ENCODE data around the gene DPH2. TPM values are rescaled to one million over a fixed set of nuclear protein-coding genes. Genes with fewer than 3 reads are reported as not detected.

The DPH2 gene
- total RNA-seq, 1 experiment from 2014 or later = 120 TPM

DNA sequence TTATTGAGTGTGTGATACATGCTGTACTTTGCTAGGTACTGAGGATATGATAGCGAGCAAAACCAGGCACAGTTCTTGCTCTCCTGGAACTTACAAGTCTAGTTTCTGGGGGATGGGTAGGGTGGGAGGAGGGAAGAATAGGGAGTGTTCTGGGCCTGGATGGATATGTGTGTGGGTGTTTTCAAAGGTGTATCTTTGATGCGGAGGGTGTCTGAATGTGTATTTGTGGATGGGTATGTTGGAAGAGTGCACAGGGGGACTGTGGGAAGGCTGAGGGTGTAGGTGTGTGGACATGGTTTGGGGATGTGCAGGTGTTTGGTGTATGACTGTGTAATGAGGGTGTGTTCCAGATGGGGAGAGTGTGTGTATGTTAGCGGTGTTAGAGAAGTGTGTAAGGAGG, 4.5 kb upstream of the DPH2 start:
- no peak for DNase-seq (ENCODE audit: low spot score)

DNA sequence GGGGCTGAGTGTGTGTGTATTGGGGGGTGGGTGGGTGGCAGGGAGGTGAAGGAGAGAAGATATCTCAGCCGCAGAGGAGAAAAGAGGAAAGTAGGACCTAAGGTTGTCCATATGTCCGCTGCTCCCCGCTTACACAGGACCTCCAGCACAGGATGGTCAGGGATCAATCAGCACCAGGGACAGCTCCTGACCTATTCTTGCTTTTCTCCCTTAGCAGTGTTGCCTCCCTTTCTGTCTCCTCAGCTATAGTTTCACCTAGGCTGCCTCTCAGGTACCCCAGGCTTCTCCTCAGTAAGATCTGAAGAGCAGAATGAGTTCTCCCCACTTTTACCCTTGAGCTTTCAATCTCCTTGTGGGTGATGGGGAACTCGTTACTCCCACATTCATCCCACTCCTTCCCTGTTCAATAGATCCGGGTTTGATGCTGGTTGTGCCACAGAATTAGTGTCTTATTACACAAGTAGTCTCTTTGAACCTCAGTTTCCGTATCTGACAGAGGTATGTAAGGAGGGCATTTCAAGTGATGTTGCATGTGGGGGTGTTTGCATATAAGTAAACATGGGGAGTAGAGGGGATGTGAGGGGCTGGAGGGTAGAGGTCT, 1.4 kb upstream of the DPH2 start:
- DNase-seq (ENCODE audit: low spot score) = peak; percentile 55

DNA sequence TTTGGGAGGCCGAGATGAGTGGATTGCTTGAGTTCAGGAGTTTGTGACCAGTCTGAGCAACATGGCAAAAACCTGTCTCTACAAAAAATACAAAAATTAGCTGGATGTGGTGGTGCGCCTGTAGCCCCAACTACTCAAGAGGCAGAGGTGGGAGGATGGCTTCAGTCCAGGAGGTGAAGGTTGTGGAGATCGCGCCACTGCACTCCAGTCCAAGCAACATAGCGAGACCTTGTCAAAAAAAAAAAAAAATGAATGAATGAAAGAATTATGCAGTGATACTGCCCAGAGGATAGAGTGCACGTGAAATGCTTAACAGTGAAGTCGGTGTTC, 429 bp upstream of the DPH2 start:
- DNase-seq (ENCODE audit: low spot score) = no peak

DNA sequence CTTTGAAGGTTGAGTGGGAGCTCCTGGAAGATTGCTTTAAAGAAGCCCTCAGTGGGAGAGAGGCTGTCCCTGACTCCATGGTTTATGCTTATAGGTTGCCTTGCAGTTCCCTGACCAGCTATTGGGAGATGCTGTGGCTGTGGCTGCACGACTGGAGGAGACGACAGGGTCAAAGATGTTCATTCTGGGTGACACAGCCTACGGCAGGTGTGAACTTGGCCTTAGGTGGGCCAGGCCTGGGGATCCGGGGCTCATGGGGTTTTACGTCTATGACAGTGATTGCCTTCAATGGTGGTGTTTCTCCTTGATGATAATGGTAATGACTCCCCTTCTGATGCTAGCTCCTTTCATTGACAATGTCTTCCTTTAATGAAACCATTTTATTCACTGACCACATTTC, 692 bp downstream of the DPH2 start:
- DNase-seq (ENCODE audit: low spot score) = peak; percentile 5

DNA sequence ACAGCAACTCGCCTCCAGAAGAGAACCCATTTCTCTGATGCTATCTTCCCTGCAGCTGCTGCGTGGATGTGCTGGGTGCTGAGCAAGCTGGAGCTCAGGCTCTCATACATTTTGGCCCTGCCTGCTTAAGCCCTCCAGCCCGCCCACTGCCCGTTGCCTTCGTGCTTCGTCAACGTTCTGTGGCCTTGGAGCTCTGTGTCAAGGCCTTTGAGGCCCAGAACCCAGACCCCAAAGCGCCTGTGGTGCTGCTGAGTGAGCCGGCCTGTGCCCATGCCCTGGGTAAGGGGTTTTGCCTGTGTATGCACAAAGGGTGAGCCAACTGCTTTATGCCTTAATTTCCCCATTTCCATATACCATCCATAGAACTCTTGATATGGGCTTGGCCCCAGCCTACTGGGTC, 1.1 kb downstream of the DPH2 start:
- no peak for DNase-seq (ENCODE audit: low spot score)

DNA sequence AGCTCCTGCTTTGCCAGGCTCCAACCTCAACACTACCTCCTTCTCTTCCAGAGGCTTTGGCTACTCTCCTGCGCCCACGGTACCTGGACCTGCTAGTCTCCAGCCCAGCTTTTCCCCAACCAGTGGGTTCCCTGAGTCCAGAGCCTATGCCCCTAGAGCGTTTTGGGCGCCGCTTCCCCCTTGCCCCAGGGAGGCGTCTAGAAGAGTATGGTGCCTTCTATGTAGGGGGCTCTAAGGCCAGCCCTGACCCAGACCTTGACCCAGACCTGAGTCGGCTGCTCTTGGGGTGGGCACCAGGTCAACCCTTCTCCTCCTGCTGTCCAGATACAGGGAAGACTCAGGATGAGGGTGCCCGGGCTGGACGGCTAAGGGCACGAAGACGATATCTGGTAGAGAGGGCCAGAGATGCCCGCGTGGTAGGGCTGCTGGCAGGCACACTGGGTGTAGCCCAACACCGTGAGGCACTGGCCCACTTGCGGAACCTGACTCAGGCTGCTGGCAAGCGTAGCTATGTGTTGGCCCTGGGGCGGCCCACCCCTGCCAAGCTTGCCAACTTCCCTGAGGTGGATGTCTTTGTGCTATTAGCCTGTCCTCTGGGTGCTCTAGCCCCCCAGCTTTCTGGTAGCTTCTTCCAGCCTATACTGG, 1.6 kb downstream of the DPH2 start:
- no peak for DNase-seq (ENCODE audit: low spot score)

DNA sequence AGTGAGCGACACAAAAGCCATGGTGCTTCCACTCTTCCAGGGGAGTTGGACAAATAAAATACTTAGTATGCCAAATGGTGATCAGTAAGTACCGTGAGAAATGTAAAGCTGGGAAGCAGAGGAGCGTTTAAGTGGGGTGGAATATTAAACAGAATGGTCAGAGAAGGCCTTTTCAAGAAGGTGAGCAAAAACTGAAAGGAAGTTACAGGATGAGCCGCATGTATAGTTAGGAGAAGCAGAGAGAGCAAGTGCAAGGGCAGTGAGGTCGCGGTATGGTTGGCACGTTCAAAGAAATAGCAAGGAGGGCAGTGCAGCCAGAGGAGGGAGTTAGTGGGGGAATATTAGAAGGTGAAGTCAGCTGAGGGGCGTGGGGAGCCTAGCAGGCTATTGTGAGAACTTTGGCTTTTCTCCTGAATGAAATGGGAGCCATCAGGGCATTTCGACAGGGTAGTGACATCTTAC, 4.2 kb downstream of the DPH2 start:
- DNase-seq (ENCODE audit: low spot score) = peak; percentile 4

DNA sequence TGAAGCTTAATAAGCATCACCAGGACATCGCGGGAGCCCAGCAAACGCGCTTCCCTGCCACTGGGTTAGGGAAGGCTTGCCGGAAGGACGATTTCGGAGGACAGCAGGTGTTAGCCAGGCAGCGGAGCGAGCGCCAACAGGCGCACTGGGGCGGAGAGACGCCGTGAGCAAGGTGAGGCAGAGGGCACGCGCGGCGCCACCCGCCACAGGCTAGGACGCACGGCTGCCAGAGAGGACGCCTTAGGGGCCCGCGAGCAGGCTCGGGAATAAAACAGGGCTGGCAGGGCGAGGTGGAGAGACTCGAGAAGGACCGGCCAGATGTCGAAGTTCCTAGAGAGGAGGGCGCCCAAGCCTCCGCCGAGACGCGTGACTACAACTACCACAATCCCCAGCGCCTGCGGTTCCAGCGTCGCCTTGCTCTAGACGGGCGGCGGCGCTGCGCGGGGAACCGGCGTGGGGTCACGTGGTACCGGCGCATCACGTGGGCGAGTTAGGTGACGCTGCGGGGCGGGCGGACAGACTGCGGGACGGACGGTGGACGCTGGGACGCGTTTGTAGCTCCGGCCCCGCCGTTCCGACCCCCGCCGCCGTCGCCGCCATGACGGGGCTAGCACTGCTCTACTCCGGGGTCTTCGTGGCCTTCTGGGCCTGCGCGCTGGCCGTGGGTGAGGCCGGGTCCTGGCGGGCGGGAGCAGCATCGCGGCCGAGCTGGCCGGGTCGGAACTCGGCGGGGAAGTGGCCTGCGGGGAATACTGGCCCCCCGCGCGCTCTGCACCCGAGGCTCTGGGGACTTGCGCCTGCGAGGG, 4.8 kb downstream of the DPH2 start, which contains the start of gene ATP6V0B:
ATP6V0B (plus strand) TSS at position 518 of the 806 bp plus-strand sequence; CDS start at position 599, 81 bp downstream.
- DNase-seq (ENCODE audit: low spot score) = peak; percentile 97

DNA sequence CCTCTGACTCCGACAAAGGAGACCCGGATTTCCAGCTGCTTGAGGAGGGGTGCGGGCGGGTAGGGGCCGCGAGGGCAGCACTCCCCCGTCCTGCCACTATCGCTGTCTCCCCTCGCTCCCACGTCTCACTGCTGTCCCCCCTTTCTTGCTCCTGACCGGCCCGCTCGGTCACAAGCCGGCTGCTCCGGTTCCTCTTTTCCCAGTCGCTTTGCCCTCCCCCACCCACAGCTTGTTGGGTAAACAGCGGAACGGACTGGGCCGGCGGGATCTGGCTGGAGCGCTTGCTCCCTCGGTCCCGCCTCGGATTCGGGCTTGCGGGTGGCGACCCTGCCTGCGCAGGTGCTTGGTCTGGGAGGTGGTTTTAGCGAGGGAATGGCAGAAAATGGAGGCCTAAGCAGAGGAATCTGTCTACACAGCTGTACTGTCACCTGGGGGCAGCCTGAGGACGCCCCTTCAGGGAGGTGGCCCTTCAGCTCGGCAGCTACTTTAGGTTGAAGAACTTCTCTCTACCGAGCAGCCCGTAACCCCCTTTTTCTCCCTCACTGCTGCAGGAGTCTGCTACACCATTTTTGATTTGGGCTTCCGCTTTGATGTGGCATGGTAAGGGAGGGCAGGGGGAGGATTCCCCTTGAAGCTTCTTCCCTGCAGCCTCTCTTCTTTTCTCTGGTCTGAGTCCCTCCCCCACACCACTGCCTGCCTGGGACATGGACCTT, 5.6 kb downstream of the DPH2 start:
- peak; percentile 50 for DNase-seq (ENCODE audit: low spot score)

DNA sequence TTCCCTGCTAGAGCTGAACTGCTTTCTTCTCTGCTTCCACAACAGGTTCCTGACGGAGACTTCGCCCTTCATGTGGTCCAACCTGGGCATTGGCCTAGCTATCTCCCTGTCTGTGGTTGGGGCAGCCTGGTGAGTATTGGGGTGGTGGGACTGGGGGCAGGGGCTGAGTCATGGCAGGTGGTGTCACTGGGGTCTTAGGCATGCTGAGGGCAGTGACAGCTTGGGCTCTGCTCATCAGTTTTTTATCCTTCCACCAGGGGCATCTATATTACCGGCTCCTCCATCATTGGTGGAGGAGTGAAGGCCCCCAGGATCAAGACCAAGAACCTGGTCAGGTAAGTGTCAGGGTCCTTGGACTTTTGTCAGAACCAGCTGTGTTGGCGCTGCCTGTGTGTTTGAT, 6.2 kb downstream of the DPH2 start:
- no peak for DNase-seq (ENCODE audit: low spot score)

DNA sequence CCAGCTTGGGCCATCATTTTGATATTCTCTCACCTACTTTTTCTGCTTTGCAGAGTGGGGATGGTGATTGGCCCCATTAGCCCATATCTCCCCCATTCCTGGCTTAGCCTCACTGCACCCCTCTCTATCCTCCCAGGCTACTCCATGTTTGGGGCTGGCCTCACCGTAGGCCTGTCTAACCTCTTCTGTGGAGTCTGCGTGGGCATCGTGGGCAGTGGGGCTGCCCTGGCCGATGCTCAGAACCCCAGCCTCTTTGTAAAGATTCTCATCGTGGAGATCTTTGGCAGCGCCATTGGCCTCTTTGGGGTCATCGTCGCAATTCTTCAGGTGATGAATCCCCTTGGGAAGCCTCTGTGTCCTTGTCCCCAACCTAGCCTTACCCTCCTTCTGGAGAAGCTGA, 7.1 kb downstream of the DPH2 start:
- DNase-seq (ENCODE audit: low spot score) = no peak

DNA sequence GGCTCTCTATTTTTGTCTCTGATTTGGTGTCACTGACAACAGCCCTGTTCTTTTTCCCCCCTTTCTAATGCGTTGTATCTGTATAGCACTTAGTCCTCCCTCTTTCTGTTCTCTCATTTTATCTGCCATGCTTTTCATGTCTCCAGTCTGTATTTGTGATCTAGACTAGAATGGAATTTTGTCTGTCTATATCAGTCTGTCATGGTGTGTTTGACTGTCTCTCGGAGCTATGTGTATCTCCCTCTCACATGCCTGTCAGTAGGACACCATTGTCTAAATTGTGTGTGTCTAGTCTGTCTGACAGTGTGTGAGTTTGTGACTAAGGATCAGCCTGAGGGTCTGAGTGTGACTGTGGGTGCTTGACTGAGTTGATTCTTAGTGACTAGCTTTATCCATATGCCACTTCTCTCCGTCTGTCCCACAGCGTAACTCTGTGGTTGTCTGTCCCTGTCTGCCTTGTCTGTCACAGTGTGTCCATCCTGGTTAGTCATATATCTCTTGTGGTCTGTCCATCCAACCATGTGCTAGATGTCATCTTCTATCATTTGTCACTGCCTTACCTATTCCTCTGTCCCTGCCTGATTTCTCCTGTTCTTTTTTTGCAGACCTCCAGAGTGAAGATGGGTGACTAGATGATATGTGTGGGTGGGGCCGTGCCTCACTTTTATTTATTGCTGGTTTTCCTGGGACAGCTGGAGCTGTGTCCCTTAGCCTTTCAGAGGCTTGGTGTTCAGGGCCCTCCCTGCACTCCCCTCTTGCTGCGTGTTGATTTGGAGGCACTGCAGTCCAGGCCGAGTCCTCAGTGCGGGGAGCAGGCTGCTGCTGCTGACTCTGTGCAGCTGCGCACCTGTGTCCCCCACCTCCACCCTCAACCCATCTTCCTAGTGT, 7.8 kb downstream of the DPH2 start:
- no peak for DNase-seq (ENCODE audit: low spot score)

DNA sequence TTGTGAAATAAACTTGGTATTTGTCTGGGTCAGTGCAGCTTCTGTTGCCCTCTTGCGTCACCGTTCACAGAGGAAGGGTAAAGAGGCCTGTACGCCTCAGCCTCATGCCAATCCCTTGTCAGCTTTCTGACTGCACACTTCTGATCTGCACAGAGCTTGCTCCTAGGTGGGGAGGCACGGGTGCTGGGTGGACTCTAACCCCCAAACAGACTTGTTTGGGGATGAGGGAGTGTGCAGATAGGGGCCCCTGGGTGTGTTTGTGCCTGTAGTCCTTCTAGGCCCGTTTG, 8.4 kb downstream of the DPH2 start:
- DNase-seq (ENCODE audit: low spot score) = no peak

DNA sequence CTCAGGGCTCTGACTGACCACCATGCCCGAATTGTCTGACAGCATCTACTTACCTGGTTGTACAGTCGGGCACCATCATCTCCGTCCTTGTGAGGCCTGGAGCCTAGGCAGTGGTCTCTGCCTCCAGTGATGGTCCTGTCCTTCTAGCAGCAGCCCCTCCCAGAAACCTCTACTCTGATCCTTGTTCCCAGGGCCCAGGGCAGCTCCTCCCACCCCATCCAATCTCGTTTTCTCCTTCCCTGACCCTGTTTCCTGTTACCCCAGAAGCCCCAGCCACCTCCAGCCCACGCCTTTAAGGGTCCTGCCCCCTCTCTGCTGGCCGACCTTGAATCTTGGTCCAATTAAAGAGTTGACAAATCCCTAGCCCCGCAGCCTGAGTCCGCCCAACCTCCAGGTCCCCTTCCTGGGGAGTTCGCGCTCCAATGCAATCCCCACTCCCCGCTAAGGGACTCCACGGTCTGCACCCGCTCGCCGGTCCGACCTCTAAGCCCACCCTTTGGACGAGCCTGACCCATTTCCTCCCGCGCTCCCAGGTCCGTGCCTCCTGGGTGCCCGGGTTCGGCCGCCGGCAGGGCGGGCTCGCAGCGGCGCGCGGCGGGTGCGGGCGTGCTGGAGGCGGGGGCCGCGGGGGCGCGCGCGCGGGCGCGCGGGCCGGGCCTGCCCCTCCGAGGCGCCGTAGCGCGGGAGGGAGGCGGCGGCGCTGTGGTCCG, 8.9 kb downstream of the DPH2 start, which contains the start of gene B4GALT2:
B4GALT2 (plus strand) TSS at position 660 of the 710 bp plus-strand sequence. CDS start 1,951 bp downstream, outside the sequence.
- peak; percentile 25 for DNase-seq (ENCODE audit: low spot score)

DNA sequence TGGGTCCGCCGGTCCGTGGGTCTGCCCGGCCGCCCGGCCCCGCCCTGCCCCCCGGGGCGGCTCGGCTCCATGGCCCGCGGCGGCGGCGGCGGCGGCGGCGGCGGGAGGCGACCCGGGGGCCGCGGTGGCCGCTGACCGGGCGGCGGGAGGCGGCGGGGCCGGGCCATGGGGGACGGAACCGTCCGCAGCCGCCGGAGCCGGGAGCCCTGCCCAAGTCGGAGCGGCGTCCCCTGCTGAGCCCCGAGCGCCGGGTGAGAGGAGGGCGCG, 9.4 kb downstream of the DPH2 start:
- no peak for DNase-seq (ENCODE audit: low spot score)

DNA sequence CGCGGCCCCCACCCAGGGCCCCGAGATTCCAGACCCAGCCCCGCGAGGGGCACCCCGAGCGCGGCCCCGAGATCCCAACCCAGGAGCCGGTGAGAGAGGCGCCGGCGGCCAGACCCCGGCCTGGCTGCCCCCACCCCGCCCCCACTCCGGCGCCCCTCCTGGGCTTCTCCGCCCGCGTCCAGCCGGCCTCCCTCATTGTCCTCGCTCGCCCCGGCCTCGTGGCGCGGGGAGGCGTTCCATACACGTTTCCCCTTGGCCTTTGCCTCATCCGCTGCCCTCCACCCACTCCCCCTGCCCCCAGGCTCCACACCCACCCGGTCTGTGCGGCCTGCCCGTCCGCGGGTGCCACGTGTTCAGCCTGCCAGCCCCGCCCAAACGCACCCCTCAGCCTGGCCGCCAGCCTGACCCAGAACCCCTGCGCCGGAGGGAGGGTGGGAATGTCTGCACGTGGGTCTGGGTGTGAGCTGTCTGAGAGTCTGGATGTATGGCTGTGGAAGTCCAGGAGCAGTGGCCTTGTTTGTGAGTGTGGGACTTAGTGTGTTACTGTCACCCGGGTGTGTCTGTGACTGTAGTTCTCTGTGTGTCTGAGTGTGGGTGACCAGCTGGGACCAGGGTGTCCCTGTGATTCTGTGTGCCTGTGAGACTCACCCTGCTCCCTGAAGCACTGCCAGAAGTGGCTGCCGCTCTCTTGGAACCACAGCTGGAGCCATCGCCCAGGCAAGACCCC, 9.9 kb downstream of the DPH2 start:
- peak; percentile 51 for DNase-seq (ENCODE audit: low spot score)

DNA sequence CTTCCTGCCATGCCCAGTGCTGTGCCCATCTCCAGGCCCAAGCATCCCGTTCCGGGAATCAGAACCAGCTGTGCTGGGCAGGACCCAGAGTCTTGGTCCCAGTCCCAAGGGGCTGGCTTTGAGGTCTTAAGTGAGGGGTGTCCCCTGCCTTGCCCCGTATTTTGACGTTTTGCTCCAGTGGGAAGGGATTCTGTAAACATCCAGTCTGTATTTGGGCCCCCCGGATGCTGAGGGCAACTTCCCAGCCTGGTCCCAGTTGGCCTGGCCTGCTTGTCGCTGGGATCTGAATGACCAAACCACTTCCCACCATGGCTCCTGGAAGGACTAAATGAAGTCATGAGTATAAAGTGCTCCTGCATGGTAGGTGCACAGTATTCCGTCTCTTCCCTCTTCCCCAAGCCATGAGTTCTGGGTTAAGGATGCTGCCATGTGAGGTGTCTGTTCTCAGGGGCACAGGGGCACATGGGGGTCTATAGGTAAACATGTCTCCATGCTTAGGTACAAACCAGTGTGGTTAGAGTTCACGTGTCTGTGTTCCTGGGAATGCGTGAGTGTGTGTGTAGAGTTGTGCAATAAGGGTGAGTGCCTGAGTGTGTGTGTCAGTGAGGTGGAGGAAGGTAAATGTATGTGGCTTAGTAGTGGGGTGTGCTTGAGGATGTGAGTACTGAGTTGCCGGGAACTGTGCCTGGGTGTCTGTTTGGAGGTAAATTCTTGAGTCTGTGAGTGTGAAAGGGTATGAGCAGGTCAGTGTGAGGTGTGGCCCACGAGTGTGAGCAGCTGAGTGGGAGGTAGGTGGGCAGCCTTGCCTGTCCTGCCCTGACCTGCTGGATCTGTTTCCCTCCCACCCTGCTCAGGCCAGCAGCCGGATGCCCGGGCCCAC, 10.7 kb downstream of the DPH2 start:
- DNase-seq (ENCODE audit: low spot score) = peak; percentile 39

DNA sequence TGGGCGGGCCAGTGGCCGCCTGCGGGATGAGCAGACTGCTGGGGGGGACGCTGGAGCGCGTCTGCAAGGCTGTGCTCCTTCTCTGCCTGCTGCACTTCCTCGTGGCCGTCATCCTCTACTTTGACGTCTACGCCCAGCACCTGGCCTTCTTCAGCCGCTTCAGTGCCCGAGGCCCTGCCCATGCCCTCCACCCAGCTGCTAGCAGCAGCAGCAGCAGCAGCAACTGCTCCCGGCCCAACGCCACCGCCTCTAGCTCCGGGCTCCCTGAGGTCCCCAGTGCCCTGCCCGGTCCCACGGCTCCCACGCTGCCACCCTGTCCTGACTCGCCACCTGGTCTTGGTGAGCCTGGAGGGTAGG, 11.3 kb downstream of the DPH2 start:
- DNase-seq (ENCODE audit: low spot score) = peak; percentile 61

DNA sequence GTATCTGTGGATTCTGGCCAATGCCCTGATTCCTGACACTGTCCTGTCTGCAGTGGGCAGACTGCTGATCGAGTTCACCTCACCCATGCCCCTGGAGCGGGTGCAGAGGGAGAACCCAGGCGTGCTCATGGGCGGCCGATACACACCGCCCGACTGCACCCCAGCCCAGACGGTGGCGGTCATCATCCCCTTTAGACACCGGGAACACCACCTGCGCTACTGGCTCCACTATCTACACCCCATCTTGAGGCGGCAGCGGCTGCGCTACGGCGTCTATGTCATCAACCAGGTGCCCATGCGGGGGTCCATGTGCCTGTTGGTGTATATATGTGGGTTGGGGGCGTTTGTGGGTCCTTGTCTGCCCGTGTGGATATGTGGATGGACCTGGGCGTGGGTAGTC, 11.8 kb downstream of the DPH2 start:
- DNase-seq (ENCODE audit: low spot score) = no peak

Measured in HT-29 (cell line).